ENCODE results near the gene OPA3. TPM values are rescaled to one million over a fixed set of nuclear protein-coding genes. Genes with fewer than 3 reads are reported as not detected.

The OPA3 gene
- total RNA-seq, 1 experiment from 2014 or later: 10.1 TPM

DNA sequence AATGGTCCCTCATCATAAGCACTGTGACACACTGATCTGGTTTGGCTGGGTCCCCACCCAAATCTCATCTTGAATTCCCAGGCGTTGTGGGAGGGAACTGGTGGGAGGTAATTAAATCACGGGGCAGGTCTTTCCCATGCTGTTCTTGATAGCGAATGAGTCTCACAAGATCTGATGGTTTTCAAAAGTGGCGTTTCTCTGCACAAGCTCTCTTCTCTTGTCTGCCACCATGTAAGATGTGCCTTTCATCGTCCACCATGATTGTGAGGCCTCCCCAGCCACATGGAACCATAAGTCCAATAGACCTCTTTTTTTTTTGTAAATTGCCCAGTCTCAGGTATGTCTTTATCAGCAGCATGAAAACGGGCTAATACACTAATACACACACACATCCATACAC lies 24.3 kb upstream of the OPA3 start:
- ChIA-PET CTCF (interaction anchor here (1.5 to 5.5 kb wide), 2 partner anchors 34 to 62 kb away, joined by 3 to 127 read pairs; no protein-coding TSS in a partner anchor), POLR2A (no interaction called here)
- H3K27ac Mint-ChIP-seq: no peak overlapping the region
- peaks cover 33% of the 10 kb centered on the region for H3K36me3 Mint-ChIP-seq
- peaks cover 3% of the 10 kb centered on the region for H3K27me3 Mint-ChIP-seq (ENCODE audit: low read depth)
- no peak for DNase-seq (ENCODE audit: low spot score)
- H3K4me3 Mint-ChIP-seq: no peak overlapping the region
- peaks cover 5% of the 10 kb centered on the region for H3K9me3 Mint-ChIP-seq
- no peak for ATAC-seq
- H3K4me1 Mint-ChIP-seq: peaks cover 6% of the 10 kb centered on the region; the same call in 1 of the 2 replicates
- TF ChIP-seq, protein P1, sequence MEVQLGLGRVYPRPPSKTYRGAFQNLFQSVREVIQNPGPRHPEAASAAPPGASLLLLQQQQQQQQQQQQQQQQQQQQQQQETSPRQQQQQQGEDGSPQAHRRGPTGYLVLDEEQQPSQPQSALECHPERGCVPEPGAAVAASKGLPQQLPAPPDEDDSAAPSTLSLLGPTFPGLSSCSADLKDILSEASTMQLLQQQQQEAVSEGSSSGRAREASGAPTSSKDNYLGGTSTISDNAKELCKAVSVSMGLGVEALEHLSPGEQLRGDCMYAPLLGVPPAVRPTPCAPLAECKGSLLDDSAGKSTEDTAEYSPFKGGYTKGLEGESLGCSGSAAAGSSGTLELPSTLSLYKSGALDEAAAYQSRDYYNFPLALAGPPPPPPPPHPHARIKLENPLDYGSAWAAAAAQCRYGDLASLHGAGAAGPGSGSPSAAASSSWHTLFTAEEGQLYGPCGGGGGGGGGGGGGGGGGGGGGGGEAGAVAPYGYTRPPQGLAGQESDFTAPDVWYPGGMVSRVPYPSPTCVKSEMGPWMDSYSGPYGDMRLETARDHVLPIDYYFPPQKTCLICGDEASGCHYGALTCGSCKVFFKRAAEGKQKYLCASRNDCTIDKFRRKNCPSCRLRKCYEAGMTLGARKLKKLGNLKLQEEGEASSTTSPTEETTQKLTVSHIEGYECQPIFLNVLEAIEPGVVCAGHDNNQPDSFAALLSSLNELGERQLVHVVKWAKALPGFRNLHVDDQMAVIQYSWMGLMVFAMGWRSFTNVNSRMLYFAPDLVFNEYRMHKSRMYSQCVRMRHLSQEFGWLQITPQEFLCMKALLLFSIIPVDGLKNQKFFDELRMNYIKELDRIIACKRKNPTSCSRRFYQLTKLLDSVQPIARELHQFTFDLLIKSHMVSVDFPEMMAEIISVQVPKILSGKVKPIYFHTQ (CRISPR knock-in tag; IDR thresholded peaks at IDR 0.05): no peak
- TF ChIP-seq, protein P2, sequence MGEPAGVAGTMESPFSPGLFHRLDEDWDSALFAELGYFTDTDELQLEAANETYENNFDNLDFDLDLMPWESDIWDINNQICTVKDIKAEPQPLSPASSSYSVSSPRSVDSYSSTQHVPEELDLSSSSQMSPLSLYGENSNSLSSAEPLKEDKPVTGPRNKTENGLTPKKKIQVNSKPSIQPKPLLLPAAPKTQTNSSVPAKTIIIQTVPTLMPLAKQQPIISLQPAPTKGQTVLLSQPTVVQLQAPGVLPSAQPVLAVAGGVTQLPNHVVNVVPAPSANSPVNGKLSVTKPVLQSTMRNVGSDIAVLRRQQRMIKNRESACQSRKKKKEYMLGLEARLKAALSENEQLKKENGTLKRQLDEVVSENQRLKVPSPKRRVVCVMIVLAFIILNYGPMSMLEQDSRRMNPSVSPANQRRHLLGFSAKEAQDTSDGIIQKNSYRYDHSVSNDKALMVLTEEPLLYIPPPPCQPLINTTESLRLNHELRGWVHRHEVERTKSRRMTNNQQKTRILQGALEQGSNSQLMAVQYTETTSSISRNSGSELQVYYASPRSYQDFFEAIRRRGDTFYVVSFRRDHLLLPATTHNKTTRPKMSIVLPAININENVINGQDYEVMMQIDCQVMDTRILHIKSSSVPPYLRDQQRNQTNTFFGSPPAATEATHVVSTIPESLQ (CRISPR knock-in tag; IDR thresholded peaks at IDR 0.05): no peak
- TF ChIP-seq TCF7 (CRISPR knock-in tag; IDR thresholded peaks at IDR 0.05; ENCODE audit: low read depth) (no peak), ELF4 (CRISPR knock-in tag; IDR thresholded peaks at IDR 0.05; ENCODE audit: low read depth) (no peak), ESRRA (CRISPR knock-in tag; IDR thresholded peaks at IDR 0.05; ENCODE audit: borderline replicate concordance) (no peak), ZNF219 (CRISPR knock-in tag; IDR thresholded peaks at IDR 0.05; ENCODE audit: borderline replicate concordance) (no peak), SOX15 (CRISPR knock-in tag; IDR thresholded peaks at IDR 0.05) (no peak), ZNF263 (CRISPR knock-in tag; IDR thresholded peaks at IDR 0.05; ENCODE audit: low read depth) (no peak), HMGA2 (CRISPR knock-in tag; IDR thresholded peaks at IDR 0.05) (no peak), ETV6 (CRISPR knock-in tag; IDR thresholded peaks at IDR 0.05) (no peak), ZNF138 (CRISPR knock-in tag; conservative IDR thresholded peaks at IDR 0.05) (no peak), ZMAT4 (CRISPR knock-in tag; IDR thresholded peaks at IDR 0.05) (no peak)
- TF ChIP-seq, protein P3, sequence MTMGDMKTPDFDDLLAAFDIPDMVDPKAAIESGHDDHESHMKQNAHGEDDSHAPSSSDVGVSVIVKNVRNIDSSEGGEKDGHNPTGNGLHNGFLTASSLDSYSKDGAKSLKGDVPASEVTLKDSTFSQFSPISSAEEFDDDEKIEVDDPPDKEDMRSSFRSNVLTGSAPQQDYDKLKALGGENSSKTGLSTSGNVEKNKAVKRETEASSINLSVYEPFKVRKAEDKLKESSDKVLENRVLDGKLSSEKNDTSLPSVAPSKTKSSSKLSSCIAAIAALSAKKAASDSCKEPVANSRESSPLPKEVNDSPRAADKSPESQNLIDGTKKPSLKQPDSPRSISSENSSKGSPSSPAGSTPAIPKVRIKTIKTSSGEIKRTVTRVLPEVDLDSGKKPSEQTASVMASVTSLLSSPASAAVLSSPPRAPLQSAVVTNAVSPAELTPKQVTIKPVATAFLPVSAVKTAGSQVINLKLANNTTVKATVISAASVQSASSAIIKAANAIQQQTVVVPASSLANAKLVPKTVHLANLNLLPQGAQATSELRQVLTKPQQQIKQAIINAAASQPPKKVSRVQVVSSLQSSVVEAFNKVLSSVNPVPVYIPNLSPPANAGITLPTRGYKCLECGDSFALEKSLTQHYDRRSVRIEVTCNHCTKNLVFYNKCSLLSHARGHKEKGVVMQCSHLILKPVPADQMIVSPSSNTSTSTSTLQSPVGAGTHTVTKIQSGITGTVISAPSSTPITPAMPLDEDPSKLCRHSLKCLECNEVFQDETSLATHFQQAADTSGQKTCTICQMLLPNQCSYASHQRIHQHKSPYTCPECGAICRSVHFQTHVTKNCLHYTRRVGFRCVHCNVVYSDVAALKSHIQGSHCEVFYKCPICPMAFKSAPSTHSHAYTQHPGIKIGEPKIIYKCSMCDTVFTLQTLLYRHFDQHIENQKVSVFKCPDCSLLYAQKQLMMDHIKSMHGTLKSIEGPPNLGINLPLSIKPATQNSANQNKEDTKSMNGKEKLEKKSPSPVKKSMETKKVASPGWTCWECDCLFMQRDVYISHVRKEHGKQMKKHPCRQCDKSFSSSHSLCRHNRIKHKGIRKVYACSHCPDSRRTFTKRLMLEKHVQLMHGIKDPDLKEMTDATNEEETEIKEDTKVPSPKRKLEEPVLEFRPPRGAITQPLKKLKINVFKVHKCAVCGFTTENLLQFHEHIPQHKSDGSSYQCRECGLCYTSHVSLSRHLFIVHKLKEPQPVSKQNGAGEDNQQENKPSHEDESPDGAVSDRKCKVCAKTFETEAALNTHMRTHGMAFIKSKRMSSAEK (CRISPR knock-in tag; IDR thresholded peaks at IDR 0.05; ENCODE audit: borderline replicate concordance): no peak
- TF ChIP-seq, protein P4, sequence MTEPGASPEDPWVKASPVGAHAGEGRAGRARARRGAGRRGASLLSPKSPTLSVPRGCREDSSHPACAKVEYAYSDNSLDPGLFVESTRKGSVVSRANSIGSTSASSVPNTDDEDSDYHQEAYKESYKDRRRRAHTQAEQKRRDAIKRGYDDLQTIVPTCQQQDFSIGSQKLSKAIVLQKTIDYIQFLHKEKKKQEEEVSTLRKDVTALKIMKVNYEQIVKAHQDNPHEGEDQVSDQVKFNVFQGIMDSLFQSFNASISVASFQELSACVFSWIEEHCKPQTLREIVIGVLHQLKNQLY (CRISPR knock-in tag; IDR thresholded peaks at IDR 0.05): no peak

Data from WTC11 (cell line).